ENCODE measurements around the gene OGA.

OGA gene

DNA sequence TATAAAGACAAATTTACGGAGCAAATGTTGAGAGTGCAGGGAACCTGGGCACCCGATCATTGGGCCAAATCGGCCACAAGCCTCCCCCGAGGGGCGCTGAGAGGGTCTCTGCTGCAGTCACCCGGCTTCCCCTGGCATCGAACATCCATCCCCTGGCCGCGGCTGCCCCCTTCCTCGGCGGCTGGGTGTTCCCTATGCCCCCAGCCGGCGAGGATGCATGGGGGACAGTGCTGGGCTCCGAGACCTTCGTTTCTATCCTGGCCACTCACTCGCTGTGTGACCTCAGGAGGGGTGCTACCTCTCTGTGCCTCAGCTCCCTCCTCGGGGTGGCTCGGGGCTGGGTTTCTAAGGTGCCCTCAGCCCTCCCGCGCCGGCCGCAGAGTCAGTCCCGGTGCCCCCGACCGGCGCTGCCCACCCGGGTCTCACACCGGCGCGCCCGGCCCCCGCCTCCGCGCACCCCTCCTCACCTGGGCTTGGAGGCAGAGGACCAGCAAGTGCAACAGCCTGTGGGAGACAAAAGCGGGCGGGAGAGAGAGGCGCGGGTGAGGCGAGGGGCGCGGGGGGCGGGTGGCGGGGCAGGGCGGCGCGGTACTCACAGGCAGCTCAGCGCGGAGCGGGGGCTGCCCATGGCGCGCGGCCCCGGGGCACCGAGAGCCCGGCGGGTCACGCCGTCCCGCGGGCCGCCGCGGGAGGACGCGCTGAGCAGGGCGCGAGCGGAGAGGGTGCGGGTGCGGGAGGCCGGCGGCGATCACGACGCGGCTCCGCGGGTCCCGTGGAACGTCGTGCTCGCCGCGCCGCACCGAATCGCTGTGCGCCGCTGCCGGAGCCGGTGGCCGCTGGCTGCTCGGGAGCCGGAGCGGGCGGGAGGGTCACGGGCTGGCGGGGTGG, 42.7 kb downstream of the OGA start, which contains the start of gene FGF8:
TSS of gene FGF8 (minus strand) at position 842 of the 888 bp plus-strand sequence. CDS start at position 628, 214 bp downstream.
- no peak for DNase-seq (ENCODE audit: low read depth)
- TF ChIP-seq, protein P1, sequence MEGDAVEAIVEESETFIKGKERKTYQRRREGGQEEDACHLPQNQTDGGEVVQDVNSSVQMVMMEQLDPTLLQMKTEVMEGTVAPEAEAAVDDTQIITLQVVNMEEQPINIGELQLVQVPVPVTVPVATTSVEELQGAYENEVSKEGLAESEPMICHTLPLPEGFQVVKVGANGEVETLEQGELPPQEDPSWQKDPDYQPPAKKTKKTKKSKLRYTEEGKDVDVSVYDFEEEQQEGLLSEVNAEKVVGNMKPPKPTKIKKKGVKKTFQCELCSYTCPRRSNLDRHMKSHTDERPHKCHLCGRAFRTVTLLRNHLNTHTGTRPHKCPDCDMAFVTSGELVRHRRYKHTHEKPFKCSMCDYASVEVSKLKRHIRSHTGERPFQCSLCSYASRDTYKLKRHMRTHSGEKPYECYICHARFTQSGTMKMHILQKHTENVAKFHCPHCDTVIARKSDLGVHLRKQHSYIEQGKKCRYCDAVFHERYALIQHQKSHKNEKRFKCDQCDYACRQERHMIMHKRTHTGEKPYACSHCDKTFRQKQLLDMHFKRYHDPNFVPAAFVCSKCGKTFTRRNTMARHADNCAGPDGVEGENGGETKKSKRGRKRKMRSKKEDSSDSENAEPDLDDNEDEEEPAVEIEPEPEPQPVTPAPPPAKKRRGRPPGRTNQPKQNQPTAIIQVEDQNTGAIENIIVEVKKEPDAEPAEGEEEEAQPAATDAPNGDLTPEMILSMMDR (conservative IDR thresholded peaks at IDR 0.05; ENCODE audit: low read length), result no peak
- no peak within 1 kb of the TSS for H3K4me3 ChIP-seq (ENCODE audit: low read length)

DNA sequence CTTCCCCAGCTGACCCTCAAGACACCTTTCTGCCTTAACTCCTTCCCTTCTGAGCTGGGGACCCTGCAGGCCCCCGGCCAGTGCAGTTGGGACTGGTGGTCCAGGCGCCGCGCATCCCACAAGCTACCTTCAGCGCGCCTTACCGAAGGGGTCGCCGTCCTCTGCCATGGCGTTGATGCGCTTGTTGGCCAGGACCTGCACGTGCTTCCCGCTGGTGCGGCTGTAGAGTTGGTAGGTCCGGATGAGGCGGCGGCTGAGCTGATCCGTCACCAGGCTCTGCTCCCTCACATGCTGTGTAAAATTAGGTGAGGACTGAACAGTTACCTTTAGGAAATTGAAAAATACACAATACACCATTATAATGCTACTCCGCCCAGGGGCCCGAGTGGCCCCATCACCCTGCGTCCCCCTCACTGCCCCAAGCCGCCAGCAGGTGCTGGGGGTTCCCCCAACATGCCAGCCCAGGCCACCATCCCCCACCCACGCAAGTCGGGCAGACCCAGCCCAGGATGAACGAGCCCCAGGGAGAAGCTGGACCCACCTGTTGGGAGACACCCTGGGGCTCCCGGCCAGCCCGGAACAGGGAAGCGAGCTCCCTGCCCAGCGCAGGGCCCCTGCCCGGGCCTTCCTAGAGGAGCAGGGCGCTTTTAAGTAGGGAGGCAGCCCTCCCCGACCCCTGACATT, 43.5 kb downstream of the OGA start:
- H3K4me3 ChIP-seq (ENCODE audit: low read length), result no peak overlapping the region
- DNase-seq (ENCODE audit: low read depth), result no peak
- TF ChIP-seq, protein P1 (conservative IDR thresholded peaks at IDR 0.05; ENCODE audit: low read length), result no peak

DNA sequence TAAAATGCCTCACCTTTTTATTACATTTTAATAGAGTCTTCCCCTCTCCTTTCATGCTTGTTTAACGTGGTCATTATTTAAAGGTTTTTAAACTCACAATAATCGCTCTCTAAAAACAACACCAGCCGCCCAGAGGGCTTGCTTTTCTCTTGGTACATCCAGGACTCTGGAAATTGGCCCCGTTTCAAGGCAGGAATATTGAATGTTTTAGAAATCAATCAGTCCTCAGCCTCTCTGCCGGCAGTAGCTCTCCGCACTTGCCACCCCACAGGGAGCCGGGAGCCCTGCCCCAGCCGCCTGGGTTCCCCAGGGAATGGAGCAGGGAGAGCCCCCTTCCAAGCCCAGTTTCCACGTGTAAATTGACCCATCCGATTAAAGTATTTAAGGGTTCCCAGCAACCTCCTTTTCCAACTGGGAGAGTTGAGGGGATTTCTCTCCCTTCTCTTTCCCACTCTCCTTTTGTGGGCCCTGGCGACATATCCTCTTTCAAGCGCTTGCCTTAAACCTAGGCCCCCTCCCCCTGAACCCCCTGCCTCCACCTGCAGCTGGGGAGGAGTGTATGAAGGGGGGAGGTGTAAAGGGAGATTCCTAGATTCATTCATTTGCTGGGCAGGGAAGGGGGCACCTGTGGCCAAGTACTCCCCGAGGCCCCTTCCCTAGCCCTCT, 44.2 kb downstream of the OGA start:
- no peak overlapping the region for H3K4me3 ChIP-seq (ENCODE audit: low read length)
- TF ChIP-seq, protein P1 (conservative IDR thresholded peaks at IDR 0.05; ENCODE audit: low read length), result no peak
- no peak for DNase-seq (ENCODE audit: low read depth)

DNA sequence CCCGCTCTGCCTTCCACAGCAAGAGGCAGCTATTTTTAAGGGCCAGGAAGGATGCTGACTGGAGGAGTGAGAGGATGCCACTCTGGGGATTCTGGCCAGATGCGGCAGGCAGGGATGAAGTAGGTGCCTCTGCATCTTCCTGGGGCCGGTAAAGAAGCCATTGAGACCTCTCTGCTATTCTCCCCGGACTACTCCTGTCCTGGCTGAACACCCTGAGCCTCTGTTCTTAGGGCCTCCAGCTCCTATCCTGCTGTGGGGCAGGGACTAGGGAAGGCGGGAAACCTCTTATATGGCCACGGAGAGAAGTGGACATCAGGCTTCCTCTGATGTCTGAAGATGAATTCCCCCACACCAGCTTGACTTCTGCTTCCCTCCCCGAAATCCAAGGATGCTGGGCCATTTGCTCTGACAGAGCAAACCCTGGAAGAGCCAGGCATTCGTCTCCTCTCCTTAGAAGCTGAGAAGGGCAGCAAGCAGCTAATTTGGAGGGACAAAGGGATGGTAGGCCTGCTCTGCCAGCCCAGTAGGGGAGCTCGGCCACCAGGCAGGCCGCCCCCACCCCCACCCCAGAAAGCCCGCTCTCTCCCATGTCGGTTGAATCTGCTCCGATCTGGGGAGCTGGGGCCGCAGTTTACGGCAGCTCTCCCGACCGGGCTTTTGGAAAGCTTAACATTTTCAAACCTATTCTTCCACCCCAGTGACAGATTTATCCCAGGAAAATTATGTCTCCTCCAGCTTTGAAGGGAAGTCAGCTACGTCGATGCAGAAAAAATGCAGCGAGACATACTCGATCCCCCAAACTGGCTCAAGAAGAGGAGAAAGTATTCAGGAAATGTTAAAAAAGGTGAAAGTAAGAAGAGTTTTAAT, 45.1 kb downstream of the OGA start:
- TF ChIP-seq, protein P1 (conservative IDR thresholded peaks at IDR 0.05; ENCODE audit: low read length), result no peak
- no peak for DNase-seq (ENCODE audit: low read depth)
- H3K4me3 ChIP-seq (ENCODE audit: low read length), result no peak overlapping the region

DNA sequence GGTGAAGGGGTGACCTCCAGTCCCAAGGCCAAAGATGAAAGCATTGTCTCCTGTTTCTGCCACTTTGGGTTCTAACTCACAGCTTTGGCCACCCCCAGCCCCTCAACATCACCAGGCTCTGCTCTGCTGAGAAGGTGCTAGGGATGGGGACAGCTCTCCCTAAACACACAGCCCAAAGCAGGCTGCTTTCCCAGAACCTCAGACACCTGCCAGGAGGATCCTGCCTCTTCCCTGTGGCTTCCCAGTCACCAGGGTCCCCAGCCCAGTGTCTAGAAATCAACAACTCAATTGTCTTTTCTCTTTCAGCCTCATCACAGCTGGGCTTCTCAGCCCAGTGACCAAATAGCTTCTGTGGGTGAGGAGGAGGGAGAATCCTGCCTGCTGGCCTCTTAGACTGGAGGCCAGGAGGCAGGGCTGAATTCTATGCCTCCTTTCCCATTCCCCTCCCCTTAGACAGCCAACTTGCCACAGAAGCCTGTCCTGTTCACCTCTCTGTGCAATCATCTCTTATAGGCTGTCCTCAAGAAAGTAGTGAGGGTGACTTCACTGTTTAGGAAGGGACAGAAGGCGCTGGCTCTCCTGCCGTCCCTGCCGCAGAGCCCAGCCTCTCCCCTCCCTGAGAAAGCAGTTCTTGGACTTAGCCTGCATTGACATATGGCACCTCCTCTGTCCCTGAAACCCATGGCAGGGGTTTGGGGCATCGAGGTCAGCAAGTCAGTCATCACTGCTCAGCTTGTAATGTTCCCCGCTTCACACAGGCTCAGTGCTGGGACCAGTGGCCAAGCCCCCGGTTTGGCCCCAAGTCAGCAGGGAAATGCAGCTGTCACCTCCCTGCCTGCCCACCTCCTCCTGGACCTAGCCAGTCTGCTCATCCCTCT, 46.0 kb downstream of the OGA start:
- H3K4me3 ChIP-seq (ENCODE audit: low read length), result no peak overlapping the region
- TF ChIP-seq, protein P1 (conservative IDR thresholded peaks at IDR 0.05; ENCODE audit: low read length), result no peak
- no peak for DNase-seq (ENCODE audit: low read depth)

DNA sequence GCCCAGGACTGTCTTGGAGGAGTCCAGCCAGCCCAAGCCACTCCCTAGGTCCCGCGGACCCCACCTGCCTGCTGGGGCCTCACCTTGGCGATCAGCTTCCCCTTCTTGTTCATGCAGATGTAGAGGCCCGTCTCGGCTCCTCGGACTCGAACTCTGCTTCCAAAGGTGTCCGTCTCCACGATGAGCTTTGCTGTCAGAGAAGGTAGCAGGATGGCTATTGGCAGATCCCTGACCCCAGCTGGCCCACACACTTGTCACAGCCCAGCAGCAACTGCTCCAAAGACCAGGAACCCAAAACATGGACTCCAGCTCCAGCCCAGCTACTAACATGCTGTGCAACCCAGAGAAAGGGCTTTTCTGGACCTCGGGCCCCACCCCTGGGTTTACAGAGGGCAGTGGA, 46.9 kb downstream of the OGA start:
- no peak overlapping the region for H3K4me3 ChIP-seq (ENCODE audit: low read length)
- TF ChIP-seq, protein P1 (conservative IDR thresholded peaks at IDR 0.05; ENCODE audit: low read length), result no peak
- DNase-seq (ENCODE audit: low read depth), result no peak

Data from AG10803 (cell line).